Right lobe of liver (tissue), 4 donors: ENCODE results near the gene ZNF488.

Experiments
- CTCF ChIP-seq, 4 donors: fragments of 200-600 bp in 3 of 4; fragments of 450-650 bp in 1 of 4; IDR thresholded peaks; one replicate each; pipeline versions ENCODE4 v1.5.1 to v1.8.0; 2016 to 2022; ENCODE audit warnings: antibody characterized with exemption in 4 of 4, mild to moderate bottlenecking in 2 of 4
- POLR2A ChIP-seq: fragments of 450-650 bp; IDR thresholded peaks from one replicate; pipeline ENCODE4 v1.6.1; 2017; ENCODE audit warnings: antibody characterized with exemption, mild to moderate bottlenecking
- donor health status: DM: no; HTN: no; CAD: no.
- donor health status: DM: no; HTN: no; CAD: no.
- donor health status: DM: no; HTN: yes; CAD: no.

- TF ChIP-seq CTCF (IDR thresholded peaks at IDR 0.05): no peak
- TF ChIP-seq POLR2A: no peak
These were observed 52.1 kb downstream of the ZNF488 start for GRCh38 chr10:47331954-47332353.
